ENCODE measurements around the gene KLHL41. TPM values are rescaled to one million over a fixed set of nuclear protein-coding genes. Genes with fewer than 3 reads are reported as not detected.

Gene KLHL41
- total and polyA plus RNA-seq, 4 donors, result 0.30 to 1.6 (median 1.1) TPM

DNA sequence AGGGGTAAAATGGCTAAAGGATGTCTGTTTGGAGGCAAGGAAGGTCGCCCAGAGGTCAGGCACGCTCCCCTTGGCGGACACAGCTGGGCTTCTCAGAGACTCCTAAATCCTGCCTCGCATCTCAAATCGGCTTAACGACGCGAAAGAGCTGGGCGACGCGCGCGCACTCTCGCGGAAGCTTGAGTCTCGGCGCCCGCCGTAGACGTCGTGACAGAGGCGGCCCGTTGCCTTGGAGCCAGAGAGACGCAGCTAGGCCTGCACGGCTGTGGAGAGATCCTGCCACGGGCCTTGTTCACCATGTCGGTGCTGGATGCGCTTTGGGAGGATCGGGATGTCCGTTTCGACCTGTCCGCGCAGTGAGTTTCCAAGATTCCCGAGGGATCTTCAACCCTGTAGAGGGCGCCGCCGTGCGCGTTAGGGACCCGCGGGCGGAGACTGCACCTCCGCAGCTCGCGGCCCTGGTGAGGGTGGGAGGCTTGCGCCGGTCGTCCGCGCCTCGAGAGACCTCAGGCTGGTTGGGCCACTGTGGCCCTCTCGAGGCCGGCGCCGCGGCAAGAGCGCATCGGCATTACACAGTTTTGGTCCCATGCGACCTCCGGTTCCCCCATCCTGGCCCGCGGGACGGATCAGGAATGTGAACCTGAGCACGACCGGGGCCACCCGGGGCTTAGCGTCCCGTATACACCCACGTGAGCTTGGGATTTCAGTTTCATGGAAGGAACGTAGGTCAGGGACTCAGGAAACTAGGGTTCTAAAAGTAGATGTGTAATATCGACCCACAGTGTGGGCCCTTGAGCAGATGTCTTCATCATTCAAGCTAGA is 30.0 kb upstream of the KLHL41 start, which contains the start of gene BBS5:
Gene BBS5, plus strand, starts transcription at position 238 of the 822 bp plus-strand sequence. Its CDS starts 60 bp downstream, at position 298.
- H3K36me3 ChIP-seq (ENCODE audit: control insufficient read depth in 4 of 4, insufficient read depth in 4 of 4, low read length in 4 of 4), result peaks cover 7 to 10% (median 8%) of the 10 kb centered on the region in 4 donors
- H3K4me1 ChIP-seq (ENCODE audit: control insufficient read depth in 5 of 5, insufficient read depth in 5 of 5, low read length in 5 of 5), result peaks cover 0 to 9% (median 0%) of the 10 kb centered on the region in 5 donors
- 0 to 1% methylated on average over 71 of the region's 71 CpGs for WGBS, 2 donors
- H3K4me3 ChIP-seq, result peak within 1 kb of the TSS; percentile 77
- no peaks in the 10 kb centered on the region for H3K9me3 ChIP-seq (ENCODE audit: control insufficient read depth in 4 of 4, insufficient read depth in 3 of 4, low read length in 3 of 4)
- H3K27me3 ChIP-seq (ENCODE audit: control insufficient read depth in 3 of 3, insufficient read depth in 3 of 3, low read length in 2 of 3), result no peaks in the 10 kb centered on the region
- H3K9ac ChIP-seq (ENCODE audit: insufficient read depth in 1 of 2, low read length in 2 of 2), result peak within 1 kb of the TSS; percentile 63 to 80
- ATAC-seq (ENCODE audit: insufficient read depth, low FRiP score), result peak; percentile 92
- TF ChIP-seq, protein P1, sequence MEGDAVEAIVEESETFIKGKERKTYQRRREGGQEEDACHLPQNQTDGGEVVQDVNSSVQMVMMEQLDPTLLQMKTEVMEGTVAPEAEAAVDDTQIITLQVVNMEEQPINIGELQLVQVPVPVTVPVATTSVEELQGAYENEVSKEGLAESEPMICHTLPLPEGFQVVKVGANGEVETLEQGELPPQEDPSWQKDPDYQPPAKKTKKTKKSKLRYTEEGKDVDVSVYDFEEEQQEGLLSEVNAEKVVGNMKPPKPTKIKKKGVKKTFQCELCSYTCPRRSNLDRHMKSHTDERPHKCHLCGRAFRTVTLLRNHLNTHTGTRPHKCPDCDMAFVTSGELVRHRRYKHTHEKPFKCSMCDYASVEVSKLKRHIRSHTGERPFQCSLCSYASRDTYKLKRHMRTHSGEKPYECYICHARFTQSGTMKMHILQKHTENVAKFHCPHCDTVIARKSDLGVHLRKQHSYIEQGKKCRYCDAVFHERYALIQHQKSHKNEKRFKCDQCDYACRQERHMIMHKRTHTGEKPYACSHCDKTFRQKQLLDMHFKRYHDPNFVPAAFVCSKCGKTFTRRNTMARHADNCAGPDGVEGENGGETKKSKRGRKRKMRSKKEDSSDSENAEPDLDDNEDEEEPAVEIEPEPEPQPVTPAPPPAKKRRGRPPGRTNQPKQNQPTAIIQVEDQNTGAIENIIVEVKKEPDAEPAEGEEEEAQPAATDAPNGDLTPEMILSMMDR (IDR thresholded peaks at IDR 0.05; ENCODE audit: control extremely low read depth, extremely low read depth), result peak; percentile 26
- peak; percentile 86 to 92 (median 88) for DNase-seq
- H3K27ac ChIP-seq (ENCODE audit: low read depth in 1 of 2, low read length in 1 of 2), result peak within 1 kb of the TSS; percentile 38 to 49

DNA sequence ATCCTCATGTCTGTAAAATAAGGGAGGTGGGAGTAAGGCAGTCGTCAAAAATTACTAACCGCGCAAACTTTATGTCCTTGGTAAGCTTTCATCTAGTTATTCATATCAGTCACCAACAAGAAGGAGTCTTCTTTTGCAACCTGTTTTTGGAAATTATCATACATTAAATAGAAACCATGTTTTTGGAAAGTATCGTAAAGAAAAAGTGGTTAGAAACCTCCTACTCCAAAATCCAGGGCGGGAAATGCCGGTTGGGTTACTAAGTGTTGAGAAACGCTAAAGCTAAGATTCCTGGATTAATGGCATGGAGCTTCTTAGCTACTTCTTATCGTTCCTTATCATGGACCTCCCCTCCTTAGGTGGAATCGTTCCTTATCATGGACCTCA is 29.4 kb upstream of the KLHL41 start:
- ATAC-seq (ENCODE audit: insufficient read depth, low FRiP score) (no peak), DNase-seq (peak in 1 of 3 donors; percentile 24)
- Histone ChIP-seq H3K27me3 (ENCODE audit: control insufficient read depth in 3 of 3, insufficient read depth in 3 of 3, low read length in 2 of 3) (no peaks in the 10 kb centered on the region), H3K9ac (ENCODE audit: insufficient read depth in 1 of 2, low read length in 2 of 2) (peak overlapping the region; percentile 44 to 80), H3K36me3 (ENCODE audit: control insufficient read depth in 4 of 4, insufficient read depth in 4 of 4, low read length in 4 of 4) (peaks cover 7 to 10% (median 8%) of the 10 kb centered on the region in 4 donors), H3K9me3 (ENCODE audit: control insufficient read depth in 4 of 4, insufficient read depth in 3 of 4, low read length in 3 of 4) (no peaks in the 10 kb centered on the region), H3K4me3 (peak overlapping the region; percentile 77), H3K27ac (ENCODE audit: low read depth in 1 of 2, low read length in 1 of 2) (no peak overlapping the region), H3K4me1 (ENCODE audit: control insufficient read depth in 5 of 5, insufficient read depth in 5 of 5, low read length in 5 of 5) (peaks cover 0 to 9% (median 0%) of the 10 kb centered on the region in 5 donors)
- WGBS, 2 donors, result 36 to 43% methylated on average over 9 of the region's 9 CpGs
- TF ChIP-seq, protein P1 (IDR thresholded peaks at IDR 0.05; ENCODE audit: control extremely low read depth, extremely low read depth), result no peak

DNA sequence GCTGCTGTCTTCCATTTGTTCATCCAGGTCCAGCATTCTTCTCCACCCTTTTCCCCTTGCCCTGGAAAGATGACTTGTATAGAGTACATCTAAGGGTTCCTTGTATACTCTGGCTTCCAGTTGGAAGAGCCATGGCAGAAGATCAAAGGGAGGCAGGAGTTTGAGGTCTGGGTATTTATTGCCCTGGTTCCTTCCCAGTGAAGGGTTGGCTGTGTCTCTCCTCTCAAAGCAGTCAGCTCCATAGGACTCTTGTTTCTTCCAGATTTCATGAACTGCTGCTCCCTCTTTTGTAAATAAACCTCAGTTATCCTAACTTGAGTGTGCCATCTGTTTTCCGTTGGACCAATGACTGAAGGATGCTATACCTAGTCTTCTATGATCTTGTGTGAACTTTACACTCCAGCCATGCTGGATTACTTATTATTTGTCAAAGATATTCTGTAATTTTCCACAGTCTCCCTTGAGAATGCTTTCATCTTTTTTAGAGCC is 23.8 kb upstream of the KLHL41 start:
- ATAC-seq (ENCODE audit: insufficient read depth, low FRiP score) (no peak), DNase-seq (no peak)
- no peak overlapping the region for H3K9ac ChIP-seq (ENCODE audit: insufficient read depth in 1 of 2, low read length in 2 of 2)
- 88 to 92% methylated on average over 1 of the region's 1 CpG for WGBS, 2 donors
- peaks cover 8 to 17% (median 11%) of the 10 kb centered on the region in 4 donors for H3K36me3 ChIP-seq (ENCODE audit: control insufficient read depth in 4 of 4, insufficient read depth in 4 of 4, low read length in 4 of 4)
- H3K4me1 ChIP-seq (ENCODE audit: control insufficient read depth in 5 of 5, insufficient read depth in 5 of 5, low read length in 5 of 5), result no peaks in the 10 kb centered on the region
- no peak overlapping the region for H3K4me3 ChIP-seq
- H3K27me3 ChIP-seq (ENCODE audit: control insufficient read depth in 3 of 3, insufficient read depth in 3 of 3, low read length in 2 of 3), result no peaks in the 10 kb centered on the region
- TF ChIP-seq, protein P1 (IDR thresholded peaks at IDR 0.05; ENCODE audit: control extremely low read depth, extremely low read depth), result no peak
- no peaks in the 10 kb centered on the region for H3K9me3 ChIP-seq (ENCODE audit: control insufficient read depth in 4 of 4, insufficient read depth in 3 of 4, low read length in 3 of 4)
- no peak overlapping the region for H3K27ac ChIP-seq (ENCODE audit: low read depth in 1 of 2, low read length in 1 of 2)

Measured in lung (tissue), 12 donors.